ENCODE data around the gene RPSA.

GRCh38 chr3:39362812-39363211 lies 43.7 kb upstream of the RPSA start:
- no peak for TF ChIP-seq POLR2AphosphoS5 (IDR thresholded peaks at IDR 0.05)
- no peak for TF ChIP-seq CTCF (IDR thresholded peaks at IDR 0.05)
